ENCODE data around the gene CERK. TPM values are rescaled to one million over a fixed set of nuclear protein-coding genes. Genes with fewer than 3 reads are reported as not detected.

The CERK gene
- total and polyA plus RNA-seq, 2 of the 8 experiments (the other 6 are each of a cell fraction or from before 2014, with no cell fraction given): 26.6 to 59.0 TPM

- 87% methylated on average over 13 of the region's 15 CpGs; no CpG with 5 or more reads in 1 of the 2 experiments for WGBS, 2 experiments (ENCODE audit: extremely low coverage in 1 of 2, insufficient coverage in 1 of 2, insufficient read length in 1 of 2, insufficient replicate concordance in 2 of 2, low coverage in 1 of 2, low lambda C conversion rate in 2 of 2, missing lambda C conversion rate in 1 of 2)
- no peak for FAIRE-seq
- Histone ChIP-seq H2BK15ac (ENCODE audit: low read length) (no peak overlapping the region), H4K91ac (replicated peaks; ENCODE audit: insufficient read length, low read length) (no peak overlapping the region), H2BK120ac (replicated peaks; ENCODE audit: low read depth, low read length) (no peak overlapping the region), H3K23me2 (ENCODE audit: low read depth, low read length) (no peaks in the 10 kb centered on the region), H3K4me3 (ENCODE audit: extremely low read depth in 1 of 4, insufficient read depth in 2 of 4, low read depth in 3 of 4, low read length in 4 of 4) (no peak overlapping the region), H3K4me2 (ENCODE audit: insufficient read depth in 1 of 2, low read depth in 2 of 2, low read length in 2 of 2) (no peak overlapping the region), H3K27ac (ENCODE audit: low read depth, low read length) (no peak overlapping the region), H3K9ac (replicated peaks in 1 of 4; ENCODE audit: extremely low read depth in 1 of 4, low read depth in 3 of 4, low read length in 3 of 4) (no peak overlapping the region), H4K8ac (ENCODE audit: extremely low read depth, insufficient read depth, low read length) (no peak overlapping the region), H3K14ac (ENCODE audit: insufficient read length) (no peak overlapping the region), H3K9me3 (ENCODE audit: insufficient read depth in 2 of 2, low read depth in 1 of 2, low read length in 1 of 2) (no peaks in the 10 kb centered on the region), H3K56ac (replicated peaks; ENCODE audit: insufficient read length, low read depth, low read length) (no peak overlapping the region), H2BK20ac (ENCODE audit: low read length) (no peak overlapping the region), H3K18ac (ENCODE audit: extremely low read depth, low read length) (no peak overlapping the region), H3K27me3 (replicated peaks in 1 of 4; ENCODE audit: control insufficient read depth in 3 of 4, extremely low read depth in 1 of 4, insufficient read depth in 3 of 4, low read length in 3 of 4) (no peaks in the 10 kb centered on the region), H3K79me2 (ENCODE audit: control insufficient read depth in 1 of 2, insufficient read depth in 2 of 2, low read length in 2 of 2) (no peaks in the 10 kb centered on the region), H2BK5ac (ENCODE audit: low read depth, low read length) (no peak overlapping the region), H3K4me1 (replicated peaks in 1 of 4; ENCODE audit: control insufficient read depth in 3 of 4, insufficient read depth in 4 of 4, low read length in 3 of 4) (no peaks in the 10 kb centered on the region), H2BK12ac (ENCODE audit: low read depth, low read length) (no peak overlapping the region), H2AK5ac (ENCODE audit: low read depth, low read length) (no peak overlapping the region), H2AFZ (ENCODE audit: low read length) (no peak overlapping the region), H4K20me1 (replicated peaks in 1 of 2; ENCODE audit: control insufficient read depth in 1 of 2, insufficient read depth in 2 of 2, low read length in 2 of 2) (peaks cover 2 to 4% of the 10 kb centered on the region in 2 experiments), H3K23ac (ENCODE audit: insufficient read length) (no peak overlapping the region), H4K5ac (ENCODE audit: insufficient read length, low read depth, low read length) (no peak overlapping the region), H3K79me1 (ENCODE audit: low read depth, low read length) (no peaks in the 10 kb centered on the region), H3K4ac (replicated peaks; ENCODE audit: insufficient read length, low read depth, low read length) (no peak overlapping the region), H3K36me3 (ENCODE audit: control insufficient read depth in 2 of 4, insufficient read depth in 4 of 4, low read length in 3 of 4) (peaks cover 6 to 38% (median 19%) of the 10 kb centered on the region in 4 experiments; a peak in 6 of 8 replicates)
- DNase-seq (ENCODE audit: low read depth in 1 of 2, low spot score in 2 of 2): no peak
- POLR2A ChIA-PET (ENCODE audit: partially characterized antibody): no interaction called here
- TF ChIP-seq USF2 (IDR thresholded peaks at IDR 0.05; ENCODE audit: low read length) (no peak), BCL11A (IDR thresholded peaks at IDR 0.05; ENCODE audit: low read depth in 2 of 2, low read length in 2 of 2) (no peak), ZNF274 (IDR thresholded peaks at IDR 0.05; ENCODE audit: borderline replicate concordance, extremely low read depth, low read length) (no peak), BACH1 (IDR thresholded peaks at IDR 0.05; ENCODE audit: low read length) (no peak), MAX (IDR thresholded peaks at IDR 0.05) (no peak), TAF7 (optimal IDR thresholded peaks at IDR 0.05; ENCODE audit: borderline replicate concordance, low read depth, low read length) (no peak)
- CTCF ChIA-PET (ENCODE audit: partially characterized antibody): no interaction called here
Observed at GRCh38 chr22:46687460-46687859, 50.6 kb downstream of the CERK start.

All from H1 (cell line).